Right lobe of liver (tissue), 4 donors: ENCODE results near the gene KIF5C.

Experiments used
- POLR2A ChIP-seq: fragments of 450-650 bp; IDR thresholded peaks from one replicate; pipeline ENCODE4 v1.6.1; 2017; ENCODE audit warnings: antibody characterized with exemption, mild to moderate bottlenecking
- TF ChIP-seq, protein P1 (sequence below), 4 donors: fragments of 200-600 bp in 3 of 4; fragments of 450-650 bp in 1 of 4; IDR thresholded peaks; one replicate each; pipeline versions ENCODE4 v1.5.1 to v1.8.0; 2016 to 2022; ENCODE audit warnings: antibody characterized with exemption in 4 of 4, mild to moderate bottlenecking in 2 of 4
- donor health status: DM: no; HTN: no; CAD: no.
- donor health status: DM: no; HTN: no; CAD: no.
- donor health status: DM: no; HTN: yes; CAD: no.

GRCh38 chr2:148903294-148903693 is 28.3 kb downstream of the KIF5C start:
- TF ChIP-seq, protein P1, sequence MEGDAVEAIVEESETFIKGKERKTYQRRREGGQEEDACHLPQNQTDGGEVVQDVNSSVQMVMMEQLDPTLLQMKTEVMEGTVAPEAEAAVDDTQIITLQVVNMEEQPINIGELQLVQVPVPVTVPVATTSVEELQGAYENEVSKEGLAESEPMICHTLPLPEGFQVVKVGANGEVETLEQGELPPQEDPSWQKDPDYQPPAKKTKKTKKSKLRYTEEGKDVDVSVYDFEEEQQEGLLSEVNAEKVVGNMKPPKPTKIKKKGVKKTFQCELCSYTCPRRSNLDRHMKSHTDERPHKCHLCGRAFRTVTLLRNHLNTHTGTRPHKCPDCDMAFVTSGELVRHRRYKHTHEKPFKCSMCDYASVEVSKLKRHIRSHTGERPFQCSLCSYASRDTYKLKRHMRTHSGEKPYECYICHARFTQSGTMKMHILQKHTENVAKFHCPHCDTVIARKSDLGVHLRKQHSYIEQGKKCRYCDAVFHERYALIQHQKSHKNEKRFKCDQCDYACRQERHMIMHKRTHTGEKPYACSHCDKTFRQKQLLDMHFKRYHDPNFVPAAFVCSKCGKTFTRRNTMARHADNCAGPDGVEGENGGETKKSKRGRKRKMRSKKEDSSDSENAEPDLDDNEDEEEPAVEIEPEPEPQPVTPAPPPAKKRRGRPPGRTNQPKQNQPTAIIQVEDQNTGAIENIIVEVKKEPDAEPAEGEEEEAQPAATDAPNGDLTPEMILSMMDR (IDR thresholded peaks at IDR 0.05): no peak
- no peak for TF ChIP-seq POLR2A
